Measurements from ENCODE around the gene ALS2CL. TPM values are rescaled to one million over a fixed set of nuclear protein-coding genes. Genes with fewer than 3 reads are reported as not detected.

The ALS2CL gene
- total RNA-seq, 1 experiment from 2014 or later: 39.6 TPM

DNA sequence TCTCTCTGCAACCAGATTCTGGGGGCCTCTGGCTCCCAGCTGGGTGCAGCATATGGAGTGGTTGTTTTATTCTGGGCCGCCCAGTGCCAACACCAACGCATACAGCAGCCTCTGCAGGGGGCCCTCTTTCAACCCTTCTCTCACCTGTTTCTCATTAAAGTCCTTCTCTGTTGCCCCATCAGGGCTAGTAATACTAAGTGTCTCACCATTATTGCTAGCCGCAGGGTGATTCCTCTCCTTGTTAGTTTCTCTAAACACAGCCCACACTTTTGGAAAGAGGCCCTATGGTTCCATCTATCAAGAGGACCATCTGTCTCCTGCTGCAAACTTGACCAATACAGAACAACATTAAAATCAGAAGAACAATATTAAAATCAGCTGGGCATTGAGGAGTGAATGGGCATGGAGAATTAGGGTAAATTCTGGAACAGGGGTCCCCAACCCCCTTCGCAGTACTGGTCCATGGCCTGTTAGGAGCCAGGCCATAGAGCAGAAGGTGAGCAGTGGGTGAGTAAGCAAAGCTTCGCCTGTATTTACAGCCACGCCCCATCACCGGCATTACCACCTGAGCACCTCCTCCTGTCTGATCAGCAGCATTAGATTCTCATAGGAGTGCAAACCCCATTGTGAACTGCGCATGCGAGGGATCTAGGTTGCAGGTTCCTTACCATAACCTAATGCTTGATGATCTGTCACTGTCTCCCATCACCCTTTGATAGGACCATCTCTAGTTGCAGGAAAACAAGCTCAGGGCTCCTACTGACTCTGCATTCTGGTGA, 36.5 kb downstream of the ALS2CL start:
- TF ChIP-seq, protein P1, sequence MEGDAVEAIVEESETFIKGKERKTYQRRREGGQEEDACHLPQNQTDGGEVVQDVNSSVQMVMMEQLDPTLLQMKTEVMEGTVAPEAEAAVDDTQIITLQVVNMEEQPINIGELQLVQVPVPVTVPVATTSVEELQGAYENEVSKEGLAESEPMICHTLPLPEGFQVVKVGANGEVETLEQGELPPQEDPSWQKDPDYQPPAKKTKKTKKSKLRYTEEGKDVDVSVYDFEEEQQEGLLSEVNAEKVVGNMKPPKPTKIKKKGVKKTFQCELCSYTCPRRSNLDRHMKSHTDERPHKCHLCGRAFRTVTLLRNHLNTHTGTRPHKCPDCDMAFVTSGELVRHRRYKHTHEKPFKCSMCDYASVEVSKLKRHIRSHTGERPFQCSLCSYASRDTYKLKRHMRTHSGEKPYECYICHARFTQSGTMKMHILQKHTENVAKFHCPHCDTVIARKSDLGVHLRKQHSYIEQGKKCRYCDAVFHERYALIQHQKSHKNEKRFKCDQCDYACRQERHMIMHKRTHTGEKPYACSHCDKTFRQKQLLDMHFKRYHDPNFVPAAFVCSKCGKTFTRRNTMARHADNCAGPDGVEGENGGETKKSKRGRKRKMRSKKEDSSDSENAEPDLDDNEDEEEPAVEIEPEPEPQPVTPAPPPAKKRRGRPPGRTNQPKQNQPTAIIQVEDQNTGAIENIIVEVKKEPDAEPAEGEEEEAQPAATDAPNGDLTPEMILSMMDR (IDR thresholded peaks at IDR 0.05; ENCODE audit: unreplicated experiment): no peak
- H3K27me3 Mint-ChIP-seq (ENCODE audit: unreplicated experiment): peaks cover 27% of the 10 kb centered on the region
- no peak overlapping the region for H3K27ac Mint-ChIP-seq (ENCODE audit: unreplicated experiment)
- intact Hi-C loops (cut with micrococcal nuclease; ENCODE audit: unreplicated experiment): no loop called here
- H3K36me3 Mint-ChIP-seq (ENCODE audit: insufficient read depth, unreplicated experiment): no peaks in the 10 kb centered on the region
- CTCF ChIA-PET: interaction anchor here (1.2 kb wide), 1 partner anchor 168 kb away, joined by 3 read pairs; no protein-coding TSS in a partner anchor
- DNase-seq: no peak
- BruUV-seq (replicated peaks): no TSS peak
- H3K4me1 Mint-ChIP-seq (ENCODE audit: low read depth, unreplicated experiment): no peaks in the 10 kb centered on the region
- no peaks in the 10 kb centered on the region for H3K9me3 Mint-ChIP-seq (ENCODE audit: low read depth, unreplicated experiment)
- no peak overlapping the region for H3K4me3 Mint-ChIP-seq (ENCODE audit: low read depth, unreplicated experiment)

GRCh38 chr3:46655271-46655670, 38.2 kb downstream of the ALS2CL start:
- no TSS peak for BruUV-seq (replicated peaks)
- Mint-ChIP-seq H3K27ac (ENCODE audit: unreplicated experiment) (no peak overlapping the region), H3K27me3 (ENCODE audit: unreplicated experiment) (peaks cover 20% of the 10 kb centered on the region), H3K9me3 (ENCODE audit: low read depth, unreplicated experiment) (no peaks in the 10 kb centered on the region), H3K4me3 (ENCODE audit: low read depth, unreplicated experiment) (no peak overlapping the region), H3K4me1 (ENCODE audit: low read depth, unreplicated experiment) (no peaks in the 10 kb centered on the region), H3K36me3 (ENCODE audit: insufficient read depth, unreplicated experiment) (no peaks in the 10 kb centered on the region)
- TF ChIP-seq, protein P1 (IDR thresholded peaks at IDR 0.05; ENCODE audit: unreplicated experiment): no peak
- intact Hi-C loops (cut with micrococcal nuclease; ENCODE audit: unreplicated experiment): no loop called here
- CTCF ChIA-PET: no interaction called here
- DNase-seq: no peak

DNA sequence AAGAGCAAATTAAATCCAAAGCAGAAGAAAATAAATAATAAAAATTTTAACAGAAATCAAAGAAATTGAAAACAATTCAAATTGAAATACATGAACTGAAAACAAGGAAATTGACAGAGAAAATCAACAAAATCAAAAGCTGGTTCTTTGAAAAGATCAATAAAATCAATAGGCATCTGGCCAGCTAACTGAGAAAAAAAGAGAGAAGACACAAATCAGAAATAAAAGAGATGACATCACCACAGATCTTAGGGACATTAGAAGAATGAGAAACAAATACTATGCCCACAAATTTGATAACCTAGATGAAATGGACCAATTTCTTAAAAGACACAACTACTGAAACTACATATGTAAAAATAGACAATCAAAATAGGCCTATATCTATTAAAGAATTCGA, 42.4 kb downstream of the ALS2CL start:
- H3K4me3 Mint-ChIP-seq (ENCODE audit: low read depth, unreplicated experiment): no peak overlapping the region
- BruUV-seq (replicated peaks): no TSS peak
- H3K9me3 Mint-ChIP-seq (ENCODE audit: low read depth, unreplicated experiment): no peaks in the 10 kb centered on the region
- H3K36me3 Mint-ChIP-seq (ENCODE audit: insufficient read depth, unreplicated experiment): no peaks in the 10 kb centered on the region
- CTCF ChIA-PET: no interaction called here
- TF ChIP-seq, protein P1 (IDR thresholded peaks at IDR 0.05; ENCODE audit: unreplicated experiment): no peak
- intact Hi-C loops (cut with micrococcal nuclease; ENCODE audit: unreplicated experiment): no loop called here
- H3K27ac Mint-ChIP-seq (ENCODE audit: unreplicated experiment): no peak overlapping the region
- H3K27me3 Mint-ChIP-seq (ENCODE audit: unreplicated experiment): peaks cover 32% of the 10 kb centered on the region
- H3K4me1 Mint-ChIP-seq (ENCODE audit: low read depth, unreplicated experiment): no peaks in the 10 kb centered on the region
- DNase-seq: no peak

DNA sequence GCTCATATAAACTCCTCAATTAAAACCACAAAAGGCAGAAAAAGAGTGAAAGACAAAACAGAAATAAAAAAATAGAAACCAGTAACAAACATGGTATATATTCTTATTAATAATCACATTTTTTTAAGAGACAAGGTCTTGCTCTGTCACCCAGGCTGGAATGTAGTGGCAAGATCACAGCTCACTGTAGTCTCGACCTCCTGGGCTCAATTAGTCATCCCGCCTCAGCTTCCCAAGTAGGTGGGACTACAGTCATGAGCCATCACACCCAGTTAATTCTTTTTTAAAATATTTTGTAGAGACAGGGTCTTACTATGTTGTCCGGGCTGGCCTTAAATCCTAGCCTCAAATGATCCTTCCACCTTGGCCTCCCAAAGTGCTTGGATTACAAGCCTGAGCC, 44.0 kb downstream of the ALS2CL start:
- BruUV-seq (replicated peaks): no TSS peak
- TF ChIP-seq, protein P1 (IDR thresholded peaks at IDR 0.05; ENCODE audit: unreplicated experiment): no peak
- no peak for DNase-seq
- CTCF ChIA-PET: no interaction called here
- Mint-ChIP-seq H3K27me3 (ENCODE audit: unreplicated experiment) (peaks cover 22% of the 10 kb centered on the region), H3K36me3 (ENCODE audit: insufficient read depth, unreplicated experiment) (no peaks in the 10 kb centered on the region), H3K27ac (ENCODE audit: unreplicated experiment) (no peak overlapping the region), H3K9me3 (ENCODE audit: low read depth, unreplicated experiment) (no peaks in the 10 kb centered on the region), H3K4me3 (ENCODE audit: low read depth, unreplicated experiment) (no peak overlapping the region), H3K4me1 (ENCODE audit: low read depth, unreplicated experiment) (no peaks in the 10 kb centered on the region)
- intact Hi-C loops (cut with micrococcal nuclease; ENCODE audit: unreplicated experiment): no loop called here

All from Calu3 (cell line).